HepG2 (cell line): ENCODE data around the gene HADHA. TPM values are rescaled to one million over a fixed set of nuclear protein-coding genes. Genes with fewer than 3 reads are reported as not detected.

Experiments
- ATAC-seq: fragments of 200-7000 bp; cut with Tn5 transposase; 3 replicates; pipeline ENCODE4 v1.9.1; 2020; ENCODE audit warnings: mild to moderate bottlenecking, moderate library complexity
- BruUV-seq: library from RNA; stranded (reverse); fragments of 400-500 nt; replicated peaks from 2 replicates; lab custom pipeline; 2021; lab: Mats Ljungman, UMichigan
- CTCF ChIA-PET: fragments of 300-600 bp; formaldehyde crosslinking; extraction: SDS; loops from one replicate; lab custom pipeline; 2021; ENCODE audit warnings: low total read pairs, inconsistent platforms, low intra/inter-chr PET ratio; lab: Yijun Ruan, JAX
- POLR2A ChIA-PET: fragments of 350-600 bp; sonication (Branson Sonifier 250); formaldehyde crosslinking; loops from one replicate; lab custom pipeline; 2020; ENCODE audit warnings: antibody characterized with exemption, inconsistent platforms; lab: Yijun Ruan, JAX
- DNase-seq: peaks from one replicate; pipeline ENCODE4 v3.0.0-alpha.2; 2015; ENCODE audit warnings: low spot score
- FAIRE-seq: peaks from 3 replicates; lab custom pipeline; 2011; peaks lifted over from hg19 to GRCh38; lab: Jason Lieb, UNC
- H2AFZ ChIP-seq: one replicate; pipeline ENCODE4 v1.6.1; 2011; ENCODE audit warnings: low read length, inconsistent platforms
- H3K27ac ChIP-seq: fragments of 300-600 bp; 3 replicates; pipeline ENCODE4 v1.8.0; 2011; ENCODE audit warnings: mixed run types, mild to moderate bottlenecking, mixed read lengths, low read length, inconsistent platforms; ENCODE audit not compliant: insufficient read depth; ENCODE audit errors: extremely low read length
- H3K27me3 ChIP-seq, 2 experiments: fragments of 200-600 bp in 1 of 2; 2 replicates in 1 of 2; 3 replicates in 1 of 2; pipeline versions ENCODE4 v1.6.0 to v1.8.0; 2011; ENCODE audit warnings: low read length in 2 of 2, mild to moderate bottlenecking in 2 of 2, moderate library complexity in 2 of 2, inconsistent platforms in 1 of 2; ENCODE audit not compliant: insufficient read depth in 2 of 2, control insufficient read depth in 1 of 2
- H3K36me3 ChIP-seq, 2 experiments: fragments of 200-600 bp in 1 of 2; replicated peaks in 1 of 2; 2 replicates in 1 of 2; 3 replicates in 1 of 2; pipeline versions ENCODE4 v1.5.1 to v1.8.0; 2011; ENCODE audit warnings: low read length in 2 of 2, inconsistent platforms in 1 of 2; ENCODE audit not compliant: insufficient read depth in 2 of 2, control insufficient read depth in 1 of 2
- H3K4me1 ChIP-seq: 2 replicates; pipeline ENCODE4 v1.5.1; 2012; ENCODE audit warnings: low read length, inconsistent platforms; ENCODE audit not compliant: insufficient read depth
- H3K4me2 ChIP-seq: 2 replicates; pipeline ENCODE4 v1.6.0; 2011; ENCODE audit warnings: low read depth, low read length, inconsistent platforms
- H3K4me3 ChIP-seq, 3 experiments: fragments of 200-600 bp in 1 of 3; sonication (generic), shearing (Covaris generic) in 1 of 3; replicated peaks in 1 of 3; 2 replicates each; pipeline ENCODE4 v1.5.1; 2011 to 2016; ENCODE audit warnings: low read length in 3 of 3, inconsistent platforms in 2 of 3, low read depth in 2 of 3, mild to moderate bottlenecking in 2 of 3, control low read depth in 1 of 3, mixed read lengths in 1 of 3; ENCODE audit not compliant: insufficient read depth in 1 of 3
- H3K79me2 ChIP-seq: one replicate; pipeline ENCODE4 v1.6.1; 2011; ENCODE audit warnings: low read length, inconsistent platforms; ENCODE audit not compliant: insufficient read depth
- H3K9ac ChIP-seq: 2 replicates; pipeline ENCODE4 v1.6.0; 2011; ENCODE audit warnings: mild to moderate bottlenecking, low read depth, low read length, inconsistent platforms; ENCODE audit not compliant: insufficient read depth
- H3K9me3 ChIP-seq: 2 replicates; pipeline ENCODE4 v1.5.1; 2012; ENCODE audit warnings: mild to moderate bottlenecking, low read length
- H4K20me1 ChIP-seq: 2 replicates; pipeline ENCODE4 v1.6.0; 2011; ENCODE audit warnings: inconsistent platforms, mild to moderate bottlenecking, low read length, moderate library complexity; ENCODE audit not compliant: insufficient read depth
- ATF1 ChIP-seq: IDR thresholded peaks from 2 replicates; pipeline ENCODE4 v1.6.1; 2016; ENCODE audit warnings: mild to moderate bottlenecking, control low read depth
- ATF7-NPFF ChIP-seq: sonication (generic); formaldehyde crosslinking; IDR thresholded peaks from 2 replicates; pipeline ENCODE4 v1.8.1; 2023; ENCODE audit warnings: mild to moderate bottlenecking, low read depth, missing genetic modification reagents, moderate library complexity
- CBX2 ChIP-seq, 2 experiments: fragments of 200-600 bp in 1 of 2; sonication (generic); formaldehyde crosslinking in 1 of 2; IDR thresholded peaks; 2 replicates each; pipeline versions ENCODE4 v1.7.0 to v1.8.1; 2018 to 2022; ENCODE audit warnings: low read depth in 2 of 2, low read length in 1 of 2, mild to moderate bottlenecking in 1 of 2, missing genetic modification reagents in 1 of 2
- GATAD2A ChIP-seq: IDR thresholded peaks from 2 replicates; pipeline ENCODE4 v1.6.1; 2016
- HMG20A ChIP-seq: IDR thresholded peaks from 2 replicates; pipeline ENCODE4 v1.6.1; 2016; ENCODE audit warnings: borderline replicate concordance
- MEF2D ChIP-seq: sonication (generic); formaldehyde crosslinking; IDR thresholded peaks from 2 replicates; pipeline ENCODE4 v1.5.1; 2020; ENCODE audit warnings: mild to moderate bottlenecking, missing genetic modification reagents
- MXD4 ChIP-seq: IDR thresholded peaks from 2 replicates; pipeline ENCODE4 v1.6.1; 2016; ENCODE audit warnings: mild to moderate bottlenecking, missing biosample characterization, missing genetic modification reagents
- NCOR1 ChIP-seq: fragments of 200-600 bp; sonication (generic); IDR thresholded peaks from 2 replicates; pipeline ENCODE4 v1.7.0; 2017; ENCODE audit warnings: antibody characterized with exemption, low read length, borderline replicate concordance
- NONO ChIP-seq, 2 experiments: fragments of 450-650 bp in 1 of 2; sonication (generic) in 1 of 2; formaldehyde crosslinking in 1 of 2; IDR thresholded peaks in 1 of 2; conservative IDR thresholded peaks in 1 of 2; 2 replicates each; pipeline versions ENCODE4 v1.6.1 to v1.8.0; 2017 to 2022; ENCODE audit warnings: mild to moderate bottlenecking in 1 of 2, missing genetic modification reagents in 1 of 2, moderate library complexity in 1 of 2
- PAF1 ChIP-seq: IDR thresholded peaks from 2 replicates; pipeline ENCODE4 v1.6.1; 2016; ENCODE audit warnings: missing genetic modification reagents, missing compliant biosample characterization
- RBAK ChIP-seq: sonication (generic); formaldehyde crosslinking; IDR thresholded peaks from 2 replicates; pipeline ENCODE4 v1.5.1; 2020; ENCODE audit warnings: mild to moderate bottlenecking, missing genetic modification reagents
- REXO4 ChIP-seq: sonication (generic); formaldehyde crosslinking; IDR thresholded peaks from 2 replicates; pipeline ENCODE4 v1.8.0; 2022; ENCODE audit warnings: missing genetic modification reagents, mild to moderate bottlenecking, borderline replicate concordance
- SIN3A ChIP-seq: IDR thresholded peaks from 2 replicates; pipeline ENCODE4 v1.6.1; 2011; ENCODE audit warnings: low read depth, mild to moderate bottlenecking, control low read depth, low read length, borderline replicate concordance
- SKI ChIP-seq: fragments of 450-650 bp; IDR thresholded peaks from one replicate; pipeline ENCODE4 v1.6.1; 2018; ENCODE audit warnings: mild to moderate bottlenecking; ENCODE audit not compliant: partially characterized antibody
- SUZ12 ChIP-seq: fragments of 150-350 bp; IDR thresholded peaks from 2 replicates; pipeline ENCODE4 v1.6.1; 2014; ENCODE audit warnings: low read depth, low read length
- ZFYVE20 ChIP-seq: sonication (generic); formaldehyde crosslinking; IDR thresholded peaks from 2 replicates; pipeline ENCODE4 v1.8.0; 2023; ENCODE audit warnings: low read depth, mild to moderate bottlenecking, moderate library complexity, missing genetic modification reagents, borderline replicate concordance
- ZKSCAN5 ChIP-seq: sonication (generic); formaldehyde crosslinking; IDR thresholded peaks from 2 replicates; pipeline ENCODE4 v1.5.1; 2020; ENCODE audit warnings: mild to moderate bottlenecking, missing genetic modification reagents
- ZNF331 ChIP-seq: sonication (generic); formaldehyde crosslinking; IDR thresholded peaks from 2 replicates; pipeline ENCODE4 v1.4.0; 2020; ENCODE audit warnings: missing genetic modification reagents
- ZNF383 ChIP-seq: sonication (generic); formaldehyde crosslinking; IDR thresholded peaks from 2 replicates; pipeline ENCODE4 v1.4.0; 2020; ENCODE audit warnings: missing genetic modification reagents, mild to moderate bottlenecking, borderline replicate concordance
- ZNF720 ChIP-seq: sonication (generic); formaldehyde crosslinking; IDR thresholded peaks from 2 replicates; pipeline ENCODE4 v1.4.0; 2020; ENCODE audit warnings: missing genetic modification reagents
- ZNF792 ChIP-seq: IDR thresholded peaks from 2 replicates; pipeline ENCODE4 v1.6.1; 2016
- WGBS: methylation state at CpG from one replicate; pipeline ENCODE4 v1.1.6; 2017; ENCODE audit warnings: low lambda C conversion rate; 5-methylcytosine and 5-hydroxymethylcytosine counted together
- in situ Hi-C: cut with HindIII; loops from 2 replicates; pipeline ENCODE4 v1.10.0; 2017; ENCODE audit warnings: low pct_unique_long_range_greater_than_20kb; ENCODE audit not compliant: extremely low pct_ligation_motif_present
- intact Hi-C: fragments of 100-400 bp; cut with micrococcal nuclease; formaldehyde crosslinking; loops from one replicate; pipeline ENCODE4 v1.10.0; 2022; ENCODE audit not compliant: unreplicated experiment
- polyA plus RNA-seq, 8 experiments: library from polyadenylated mRNA; depleted of rRNA in 3 of 8; stranded (reverse) in 7 of 8; unstranded in 1 of 8; fragments of >200 nt; fragmentation: Illumina TruSeq in 4 of 8; extraction: Trizol in 4 of 8; gene quantifications; 2 replicates each; pipeline versions ENCODE4 v1.2.1 to v1.2.3, GENCODE V29; 2011 to 2016; ENCODE audit warnings: low read depth in 4 of 8, missing spikeins in 1 of 8, mixed read lengths in 1 of 8; ENCODE audit not compliant: insufficient read depth in 1 of 8
- total RNA-seq, 5 experiments: library from RNA; depleted of rRNA; stranded (reverse); fragments of >200 nt; fragmentation: Illumina TruSeq; extraction: Trizol; gene quantifications; 2 replicates each; pipeline ENCODE4 v1.2.3, GENCODE V29; 2016; ENCODE audit warnings: low read depth in 1 of 5
- TF ChIP-seq, protein P1 (sequence below): sonication (generic); formaldehyde crosslinking; IDR thresholded peaks from 2 replicates; pipeline ENCODE4 v1.4.0; 2020; ENCODE audit warnings: missing genetic modification reagents
- TF ChIP-seq, protein P2 (sequence below): sonication (generic); formaldehyde crosslinking; IDR thresholded peaks from 2 replicates; pipeline ENCODE4 v1.8.1; 2023; ENCODE audit warnings: mild to moderate bottlenecking, inconsistent platforms, moderate library complexity, missing genetic modification reagents, borderline replicate concordance

The HADHA gene
- total and polyA plus RNA-seq, 2 of the 13 experiments (the other 11 are each of a cell fraction or from before 2014, with no cell fraction given) = 102 to 270 TPM

DNA sequence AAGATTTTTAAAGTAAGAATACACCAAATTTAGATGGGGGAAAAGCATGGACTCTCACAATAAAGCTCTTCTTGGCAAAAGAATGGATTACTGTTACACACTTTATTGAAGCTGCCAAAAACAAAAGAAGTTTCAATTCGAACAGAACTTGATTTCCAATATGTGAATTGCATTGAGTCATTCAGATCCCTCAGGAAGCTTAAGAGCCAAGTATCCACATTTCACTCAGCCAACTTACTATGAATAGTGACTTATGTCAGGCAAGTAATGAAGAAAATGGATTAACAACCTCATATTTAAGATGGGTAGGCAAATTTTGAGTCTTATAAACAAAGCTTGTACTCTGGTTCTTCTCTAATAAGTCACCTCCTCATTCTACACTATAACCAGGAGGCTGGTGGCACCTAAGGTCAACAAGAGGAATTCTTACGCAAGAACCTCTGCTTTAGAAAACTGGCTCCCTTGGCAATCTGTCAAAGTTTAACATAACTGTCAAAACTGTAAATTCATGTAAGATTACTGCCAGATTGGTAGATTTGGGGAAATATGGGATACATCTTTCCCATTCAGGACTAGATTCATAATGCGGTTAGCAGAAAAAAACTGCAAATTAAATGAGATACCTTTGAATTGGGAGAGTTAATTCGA, 6.0 kb downstream of the HADHA start:
- Histone ChIP-seq H3K27me3 (no peaks in the 10 kb centered on the region), H3K9me3 (no peaks in the 10 kb centered on the region), H3K27ac (peak overlapping the region; percentile 23), H3K9ac (no peak overlapping the region), H2AFZ (no peak overlapping the region), H3K36me3 (peaks cover 10 to 40% of the 10 kb centered on the region in 2 experiments), H3K4me2 (peak overlapping the region; percentile 37; the same call in 1 of the 2 replicates), H3K79me2 (peaks cover 56% of the 10 kb centered on the region), H3K4me3 (no peak overlapping the region; a peak in 1 of 6 replicates), H3K4me1 (peaks cover 55% of the 10 kb centered on the region), H4K20me1 (peaks cover 28% of the 10 kb centered on the region)
- DNase-seq = peak; percentile 76
- peak; percentile 53 for FAIRE-seq
- peak; percentile 70 for ATAC-seq
- no TSS peak for BruUV-seq
- ChIA-PET POLR2A (no interaction called here), CTCF (interaction anchor here (0.9 kb wide), 1 partner anchor 76 kb away, joined by 3 read pairs; no protein-coding TSS in a partner anchor)
- in situ Hi-C loops (loop anchor here (5.0 to 10.0 kb wide), 2 partner anchors 94 to 226 kb away; no protein-coding TSS in a partner anchor), intact Hi-C loops (no loop called here)
- 69% methylated on average over 4 of the region's 4 CpGs for WGBS
- TF ChIP-seq MXD4 (CRISPR knock-in tag) = no peak
- no peak for TF ChIP-seq SKI
- TF ChIP-seq ZFYVE20 (CRISPR knock-in tag) = no peak
- TF ChIP-seq PAF1 (CRISPR knock-in tag) = no peak
- peak; percentile 86 for TF ChIP-seq GATAD2A (CRISPR knock-in tag)
- peak; percentile 49; the same call in 1 of the 2 replicates for TF ChIP-seq NCOR1
- no peak for TF ChIP-seq ATF1 (CRISPR knock-in tag)
- TF ChIP-seq HMG20A (CRISPR knock-in tag) = peak; percentile 67; the same call in 1 of the 2 replicates
- TF ChIP-seq, protein P1, sequence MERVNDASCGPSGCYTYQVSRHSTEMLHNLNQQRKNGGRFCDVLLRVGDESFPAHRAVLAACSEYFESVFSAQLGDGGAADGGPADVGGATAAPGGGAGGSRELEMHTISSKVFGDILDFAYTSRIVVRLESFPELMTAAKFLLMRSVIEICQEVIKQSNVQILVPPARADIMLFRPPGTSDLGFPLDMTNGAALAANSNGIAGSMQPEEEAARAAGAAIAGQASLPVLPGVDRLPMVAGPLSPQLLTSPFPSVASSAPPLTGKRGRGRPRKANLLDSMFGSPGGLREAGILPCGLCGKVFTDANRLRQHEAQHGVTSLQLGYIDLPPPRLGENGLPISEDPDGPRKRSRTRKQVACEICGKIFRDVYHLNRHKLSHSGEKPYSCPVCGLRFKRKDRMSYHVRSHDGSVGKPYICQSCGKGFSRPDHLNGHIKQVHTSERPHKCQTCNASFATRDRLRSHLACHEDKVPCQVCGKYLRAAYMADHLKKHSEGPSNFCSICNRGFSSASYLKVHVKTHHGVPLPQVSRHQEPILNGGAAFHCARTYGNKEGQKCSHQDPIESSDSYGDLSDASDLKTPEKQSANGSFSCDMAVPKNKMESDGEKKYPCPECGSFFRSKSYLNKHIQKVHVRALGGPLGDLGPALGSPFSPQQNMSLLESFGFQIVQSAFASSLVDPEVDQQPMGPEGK = 0 out of 2 replicates have a peak, but pooled peaks have one; percentile 25
- no peak for TF ChIP-seq ATF7-NPFF (CRISPR knock-in tag)
- no peak for TF ChIP-seq RBAK (CRISPR knock-in tag)
- TF ChIP-seq, protein P2, sequence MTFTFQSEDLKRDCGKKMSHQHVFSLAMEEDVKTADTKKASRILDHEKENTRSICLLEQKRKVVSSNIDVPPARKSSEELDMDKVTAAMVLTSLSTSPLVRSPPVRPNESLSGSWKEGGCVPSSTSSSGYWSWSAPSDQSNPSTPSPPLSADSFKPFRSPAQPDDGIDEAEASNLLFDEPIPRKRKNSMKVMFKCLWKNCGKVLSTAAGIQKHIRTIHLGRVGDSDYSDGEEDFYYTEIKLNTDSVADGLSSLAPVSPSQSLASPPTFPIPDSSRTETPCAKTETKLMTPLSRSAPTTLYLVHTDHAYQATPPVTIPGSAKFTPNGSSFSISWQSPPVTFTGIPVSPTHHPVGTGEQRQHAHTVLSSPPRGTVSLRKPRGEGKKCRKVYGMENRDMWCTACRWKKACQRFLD = no peak
- no peak for TF ChIP-seq ZNF383 (CRISPR knock-in tag)
- 0 out of 2 replicates have a peak, but pooled peaks have one; percentile 10 for TF ChIP-seq ZNF792 (CRISPR knock-in tag)
- TF ChIP-seq ZKSCAN5 (CRISPR knock-in tag) = 0 out of 2 replicates have a peak, but pooled peaks have one; percentile 45
- no peak for TF ChIP-seq ZNF720 (CRISPR knock-in tag)
- no peak for TF ChIP-seq CBX2 (IDR thresholded peaks at IDR 0.05; ENCODE audit: low read depth, low read length)
- no peak for TF ChIP-seq CBX2 (CRISPR knock-in tag; IDR thresholded peaks at IDR 0.05; ENCODE audit: low read depth)
- peak; percentile 68; the same call in 1 of the 2 replicates for TF ChIP-seq SIN3A
- TF ChIP-seq REXO4 (CRISPR knock-in tag) = no peak
- TF ChIP-seq ZNF331 (CRISPR knock-in tag) = peak; percentile 88
- TF ChIP-seq SUZ12 = no peak
- no peak for TF ChIP-seq NONO (IDR thresholded peaks at IDR 0.05)
- TF ChIP-seq NONO (CRISPR knock-in tag; conservative IDR thresholded peaks at IDR 0.05) = no peak
- TF ChIP-seq MEF2D (CRISPR knock-in tag) = no peak
